RCC 7860 (cell line): ENCODE data around the gene SPATA20.

Experiments
- DNase-seq: peaks from one replicate; pipeline ENCODE4 v3.0.0-alpha.2; 2015; ENCODE audit warnings: low spot score
- FAIRE-seq: peaks from 2 replicates; lab custom pipeline; 2012; peaks lifted over from hg19 to GRCh38; lab: Jason Lieb, UNC

SPATA20 gene

DNA sequence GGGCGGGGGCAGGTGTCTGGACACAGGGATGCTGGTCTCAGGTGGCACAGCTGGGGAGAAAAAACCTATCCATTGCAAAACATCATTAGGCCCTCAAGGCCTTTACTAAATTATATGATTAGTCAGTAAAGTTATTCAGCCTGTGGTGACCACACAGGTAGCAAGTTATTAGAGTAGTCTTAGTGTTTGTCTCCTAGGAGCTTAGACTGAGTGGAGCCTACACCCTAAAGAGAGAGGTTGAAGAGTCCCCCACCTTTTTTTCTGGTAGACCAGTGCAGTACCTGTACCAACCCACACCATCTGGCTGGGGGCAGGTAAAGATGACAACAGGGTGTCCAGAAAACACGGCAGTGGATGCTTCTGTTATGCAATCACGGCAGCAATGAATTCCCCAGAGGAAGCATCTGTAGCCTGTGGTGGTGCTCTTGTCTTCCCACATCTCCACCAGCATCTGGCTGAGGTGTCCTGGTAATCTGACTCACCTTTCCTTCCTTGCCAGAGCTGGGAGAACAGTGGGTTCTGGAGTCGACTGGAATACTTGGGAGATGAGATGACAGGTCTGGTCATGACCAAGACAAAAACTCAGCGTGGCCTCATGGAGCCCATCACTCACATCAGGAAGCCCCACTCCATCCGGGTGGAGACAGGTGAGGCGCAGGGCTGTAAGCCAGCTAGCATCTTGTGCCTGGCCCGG is 27.7 kb upstream of the SPATA20 start:
- no peak for FAIRE-seq

DNA sequence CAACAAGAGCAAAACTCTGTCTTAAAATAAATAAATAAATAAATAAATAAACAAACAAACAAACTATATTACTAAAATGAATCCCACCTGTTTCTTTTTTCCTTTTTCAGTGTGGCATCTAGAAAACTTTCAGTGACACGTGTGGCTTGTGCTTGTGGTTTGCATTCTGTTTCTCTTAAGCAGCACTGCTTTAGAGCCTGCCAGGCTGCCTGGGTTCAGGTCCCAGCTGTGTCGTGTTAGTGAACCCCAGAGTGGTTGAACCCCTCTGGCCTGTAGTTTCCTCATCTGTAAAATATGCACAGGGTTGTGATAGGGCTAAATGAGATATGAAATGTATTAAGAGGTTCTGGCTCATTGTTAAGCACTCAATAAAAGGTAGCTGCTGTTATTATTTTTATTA is 26.5 kb upstream of the SPATA20 start:
- DNase-seq (no peak), FAIRE-seq (no peak)

More for the DNA sequence above, 27.7 kb upstream of the SPATA20 start:
- no peak for DNase-seq

DNA sequence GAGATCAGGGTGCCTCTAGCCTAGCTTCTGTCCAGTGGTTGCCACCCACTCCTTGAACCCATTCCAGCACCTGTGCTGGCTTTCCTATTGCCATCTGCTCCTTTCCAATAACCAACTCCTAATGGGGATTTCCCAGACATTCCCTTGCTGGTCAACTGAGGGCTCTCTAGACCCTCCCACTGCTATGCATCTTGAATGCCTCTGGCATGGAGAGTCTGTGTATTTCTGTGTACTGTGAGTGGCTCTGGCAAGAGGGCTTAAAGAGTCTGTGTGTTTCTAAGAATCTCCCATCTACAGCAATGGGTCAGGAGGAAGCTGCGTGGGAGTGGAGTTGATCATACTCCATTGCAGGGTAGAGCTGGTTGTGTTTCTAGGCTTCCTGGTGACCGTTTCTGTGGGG is 25.5 kb upstream of the SPATA20 start:
- FAIRE-seq: no peak

DNA sequence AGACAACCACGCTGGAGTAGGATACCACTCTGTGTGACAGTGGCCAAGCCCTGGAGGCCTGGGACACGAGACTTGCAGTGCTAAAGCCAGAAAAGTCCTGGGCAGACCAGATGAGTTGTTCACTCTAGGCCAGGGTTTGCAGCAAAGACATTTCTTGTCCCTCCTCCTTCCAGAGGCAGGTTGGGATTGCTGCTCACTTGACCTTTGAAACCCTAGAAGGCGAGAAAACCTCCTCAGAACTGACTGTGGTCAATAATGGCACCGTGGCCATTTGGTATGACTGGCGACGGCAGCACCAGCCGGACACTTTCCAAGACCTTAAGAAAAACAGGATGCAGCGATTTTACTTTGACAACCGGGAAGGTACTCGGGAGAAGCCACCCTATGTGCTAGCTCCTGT is 24.2 kb upstream of the SPATA20 start:
- FAIRE-seq (no peak), DNase-seq (no peak)

More for the DNA sequence above, 25.5 kb upstream of the SPATA20 start:
- DNase-seq: no peak

DNA sequence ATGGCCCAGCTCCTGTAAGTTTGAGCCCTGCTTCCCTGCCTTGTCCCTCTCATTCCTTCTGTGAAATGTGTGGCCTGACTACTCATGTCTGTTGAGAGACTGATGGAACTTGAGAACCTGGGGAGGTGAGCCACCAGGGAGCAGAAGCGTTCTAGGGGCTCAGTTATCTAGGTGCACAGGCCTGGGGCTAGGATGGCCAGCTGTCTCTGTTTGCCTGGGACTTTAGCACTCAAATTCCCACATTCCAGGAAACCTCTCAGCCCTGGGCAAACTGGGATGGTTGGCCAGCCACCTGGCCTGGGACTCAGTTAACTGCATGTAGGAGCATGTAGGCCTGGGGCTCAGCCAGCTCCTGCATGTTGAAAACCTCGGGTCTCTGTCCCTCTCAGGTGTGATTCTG is 23.8 kb upstream of the SPATA20 start:
- DNase-seq (no peak), FAIRE-seq (no peak)

DNA sequence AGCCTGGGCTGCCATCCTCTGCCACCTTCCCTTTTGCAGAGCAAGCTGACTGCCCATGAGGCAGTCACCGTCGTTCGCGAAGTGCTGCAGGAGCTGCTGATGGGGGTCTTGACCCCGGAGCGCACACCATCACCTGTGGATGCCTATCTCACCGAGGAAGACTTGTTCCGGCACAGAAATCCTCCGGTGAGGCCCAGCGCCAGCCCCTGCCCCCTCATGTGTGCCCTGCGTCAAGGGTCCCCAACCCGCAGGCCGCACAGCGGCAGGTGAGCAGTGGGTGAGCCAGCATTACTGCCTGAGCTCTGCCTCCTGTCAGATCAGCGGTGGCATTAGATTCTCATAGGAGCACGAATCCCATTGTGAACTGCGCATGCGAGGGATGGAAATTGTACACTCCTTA is 22.1 kb upstream of the SPATA20 start:
- DNase-seq (no peak), FAIRE-seq (no peak)

DNA sequence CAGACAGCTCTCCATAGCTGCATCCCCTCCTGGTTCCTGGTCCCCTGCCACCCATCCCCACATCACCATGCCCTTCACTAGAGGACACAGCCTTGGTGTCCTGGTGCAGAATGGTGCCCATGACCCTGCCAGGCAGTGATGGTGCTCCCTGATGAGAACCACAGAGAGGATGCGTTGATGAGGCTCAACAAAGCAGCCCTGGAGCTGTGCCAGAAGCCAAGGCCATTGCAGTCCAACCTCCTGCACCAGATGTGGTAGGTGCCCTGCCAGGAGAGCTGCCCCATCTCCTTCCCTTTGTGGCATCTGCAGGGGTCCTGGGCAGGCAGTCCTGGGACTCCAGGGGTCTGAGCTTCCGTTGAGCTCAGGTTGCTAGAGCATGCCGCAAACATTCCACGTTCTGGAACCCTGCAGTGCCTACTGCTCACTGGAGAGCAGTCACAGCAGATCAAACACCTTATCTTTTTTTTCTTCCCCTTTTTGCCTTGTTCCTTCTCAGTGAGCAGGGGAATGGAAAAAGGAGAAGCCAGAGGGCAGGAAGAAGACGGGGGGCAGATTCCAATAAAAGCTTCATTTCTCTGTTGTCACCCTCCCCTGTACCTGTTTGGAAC is 19.7 kb upstream of the SPATA20 start:
- DNase-seq (no peak), FAIRE-seq (no peak)

DNA sequence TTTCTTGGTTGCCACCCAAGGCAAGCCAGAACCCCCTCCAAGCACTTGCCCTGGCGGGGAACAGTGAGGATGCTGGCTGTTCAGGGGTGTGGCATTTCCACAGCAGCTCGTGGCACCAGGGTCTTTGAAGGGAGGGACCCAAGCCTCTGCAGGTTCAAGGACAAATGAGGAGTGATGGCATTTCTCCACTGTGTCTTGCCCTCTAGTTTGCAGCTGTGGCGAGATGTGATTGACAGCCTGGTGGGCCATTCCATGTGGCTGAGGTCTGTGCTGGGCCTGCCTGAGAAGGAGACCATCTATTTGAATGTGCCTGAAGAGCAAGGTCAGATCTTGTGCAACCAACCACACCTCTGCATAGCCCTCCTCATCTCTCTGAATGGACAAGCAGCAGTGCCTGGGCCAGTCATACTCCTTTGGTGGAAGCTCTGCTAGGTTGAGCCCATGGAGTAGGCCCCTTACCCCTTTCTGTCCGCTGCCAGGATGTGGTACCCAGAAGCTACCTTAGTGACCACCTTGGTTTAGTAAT is 19.0 kb upstream of the SPATA20 start:
- DNase-seq (no peak), FAIRE-seq (no peak)

DNA sequence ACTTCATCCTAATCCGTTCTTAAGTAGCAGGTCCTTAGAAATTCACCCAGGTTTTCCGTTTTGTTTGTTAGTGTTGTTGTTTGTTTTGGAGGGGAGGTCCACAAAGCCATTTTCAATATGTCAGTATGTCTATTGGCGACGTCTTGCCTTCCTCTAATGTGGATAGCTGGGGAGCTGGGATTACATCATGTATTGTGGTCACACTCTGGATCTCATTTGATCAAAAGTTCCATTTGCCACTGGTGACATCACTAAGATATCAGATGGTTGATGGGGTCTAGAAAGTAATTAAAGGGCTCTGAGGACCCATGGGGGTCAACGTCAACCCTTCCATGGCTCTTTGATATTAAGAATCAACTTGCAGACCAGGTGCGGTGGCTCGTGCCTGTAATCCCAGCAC is 17.1 kb upstream of the SPATA20 start:
- FAIRE-seq (no peak), DNase-seq (no peak)

DNA sequence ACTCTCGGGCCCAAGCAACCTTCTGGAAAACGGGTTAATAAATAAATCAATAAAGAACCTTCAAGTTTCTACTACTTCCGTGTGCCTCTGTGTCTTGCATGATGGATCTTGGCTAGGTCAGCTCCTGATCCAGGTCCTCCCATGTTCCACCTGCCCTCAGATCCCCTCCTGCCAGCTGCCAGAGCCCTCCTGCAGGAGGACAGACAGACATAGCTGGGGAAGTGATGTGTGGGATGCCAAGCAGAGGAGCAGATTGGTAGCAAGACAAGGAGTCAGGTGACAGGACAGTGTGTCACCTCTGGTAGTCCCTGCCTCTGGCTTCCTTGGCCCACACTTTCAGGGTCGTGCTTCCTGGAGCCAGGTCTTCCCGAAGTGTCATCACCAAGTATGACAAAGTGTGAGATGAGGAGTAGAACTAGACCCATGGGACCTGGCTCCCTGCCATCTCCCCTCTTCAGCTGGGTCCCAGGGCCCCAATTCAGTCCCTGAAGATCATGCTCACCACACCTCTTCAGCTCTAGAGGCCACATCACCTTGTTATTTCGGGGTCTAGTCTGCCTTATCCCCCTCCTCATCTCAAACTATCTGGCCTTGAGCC is 15.4 kb upstream of the SPATA20 start:
- DNase-seq (no peak), FAIRE-seq (no peak)

DNA sequence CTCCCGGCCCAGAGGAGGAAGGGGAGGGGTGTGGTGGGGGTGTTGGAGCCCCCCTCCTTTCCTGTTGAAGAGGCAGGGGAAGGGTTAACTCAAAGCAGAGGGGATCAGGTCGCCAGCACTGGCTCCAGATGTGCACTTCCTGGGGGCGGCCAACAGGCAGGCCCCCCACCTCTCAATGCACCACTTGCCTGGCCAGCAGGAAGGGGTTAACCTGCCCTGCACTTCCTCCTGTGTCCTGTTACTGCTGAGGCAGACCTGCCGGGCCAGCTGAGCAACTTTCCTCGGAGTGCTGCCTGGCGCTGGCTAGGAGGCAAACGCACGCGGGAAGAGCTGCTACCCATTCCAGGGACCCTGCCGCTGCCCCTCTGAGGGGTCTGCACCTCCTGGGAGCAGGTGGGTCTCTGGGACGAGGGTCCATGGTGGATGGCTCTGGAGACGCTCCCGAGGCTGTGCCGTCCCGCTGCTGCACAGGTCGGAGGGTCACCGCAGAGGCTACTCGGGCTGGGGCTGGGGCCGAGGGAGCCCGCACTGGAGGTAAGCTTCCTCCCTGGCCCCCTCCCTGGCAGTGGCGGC is 14.4 kb upstream of the SPATA20 start, which contains the start of gene EPN3:
Gene EPN3 (plus strand): TSS at position 284 of the 573 bp plus-strand sequence. CDS start 3,822 bp downstream, outside the sequence.
- DNase-seq: no peak
- FAIRE-seq: no peak

DNA sequence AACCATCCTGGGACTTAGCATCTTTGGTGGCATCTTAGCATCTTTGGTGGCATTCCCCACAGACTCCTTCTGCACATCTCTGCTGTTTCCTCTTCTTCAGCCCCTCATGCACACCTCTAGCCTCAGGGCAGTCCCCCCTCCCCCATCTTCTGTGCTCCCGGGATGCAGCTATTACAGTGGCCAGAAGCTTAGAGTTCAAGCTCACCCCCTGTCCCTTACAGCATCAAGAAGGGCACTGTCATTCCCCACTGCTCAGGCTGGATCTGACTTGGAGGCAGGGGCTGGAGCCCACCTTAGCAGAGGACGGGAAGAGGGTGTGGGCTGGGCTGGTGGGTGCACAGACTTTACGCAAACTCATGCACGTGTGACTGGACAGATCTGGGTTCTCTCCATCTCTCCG is 13.8 kb upstream of the SPATA20 start:
- FAIRE-seq: no peak

DNA sequence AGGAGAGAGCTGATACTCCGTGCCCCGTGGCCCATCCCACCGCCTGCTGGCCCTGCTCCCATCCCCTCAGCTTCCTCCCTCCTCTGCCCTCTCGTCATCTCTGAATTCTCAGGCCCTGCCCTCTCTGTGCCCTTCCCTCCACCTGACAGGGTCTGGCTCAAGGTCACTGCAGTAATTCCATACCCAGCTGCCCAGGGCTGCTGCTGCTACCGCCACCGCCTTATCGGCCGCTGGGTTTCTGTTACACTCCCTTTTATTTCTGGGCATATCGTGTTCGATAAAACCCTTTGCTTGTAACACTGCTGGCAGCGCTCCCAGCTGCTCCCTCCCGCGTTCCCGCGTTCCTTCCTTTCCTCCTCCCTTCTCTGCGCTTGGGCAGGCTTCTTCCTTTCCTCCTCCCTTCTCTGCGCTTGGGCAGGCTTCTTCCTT is 13.2 kb upstream of the SPATA20 start:
- no peak for FAIRE-seq

More for the DNA sequence above, 13.8 kb upstream of the SPATA20 start:
- no peak for DNase-seq

DNA sequence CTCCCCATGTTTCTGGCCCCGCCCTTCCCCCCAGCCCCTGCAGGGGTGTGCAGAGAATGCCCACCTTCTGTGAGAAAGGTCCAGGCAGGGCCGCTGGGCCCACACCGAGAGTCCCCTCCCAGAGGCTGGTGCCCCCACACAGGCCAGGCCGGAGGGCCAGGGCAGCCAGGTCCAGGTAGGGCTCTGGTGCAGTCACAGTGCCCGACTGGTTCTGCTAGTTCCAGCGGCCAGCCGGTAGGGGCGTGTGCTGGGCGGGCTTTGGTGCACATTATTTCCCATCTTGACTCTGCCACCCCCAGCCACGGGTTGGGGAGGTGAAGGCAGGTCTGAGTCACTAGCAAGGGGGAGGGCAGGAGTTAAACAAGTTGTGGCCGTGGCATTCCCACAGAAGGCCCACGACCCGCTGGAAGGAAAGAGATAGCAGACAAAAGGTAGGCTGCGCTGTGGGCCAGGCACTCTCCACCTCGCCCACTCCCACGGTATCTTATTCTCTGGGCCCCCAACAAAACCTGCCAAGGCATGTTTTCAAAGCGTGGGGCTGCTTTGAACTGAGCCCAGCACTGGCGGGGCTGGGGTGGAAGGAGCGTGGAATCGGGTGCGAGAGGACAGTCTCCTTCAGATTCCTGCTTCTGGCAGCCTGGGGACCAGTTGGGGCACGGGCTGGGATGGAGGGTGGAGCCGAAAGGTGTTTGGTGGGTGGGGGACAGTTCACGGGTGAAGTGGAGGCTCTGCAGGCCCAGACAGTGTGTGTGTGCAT is 12.6 kb upstream of the SPATA20 start:
- DNase-seq (peak; percentile 16), FAIRE-seq (no peak)

More for the DNA sequence above, 13.2 kb upstream of the SPATA20 start:
- DNase-seq: no peak

DNA sequence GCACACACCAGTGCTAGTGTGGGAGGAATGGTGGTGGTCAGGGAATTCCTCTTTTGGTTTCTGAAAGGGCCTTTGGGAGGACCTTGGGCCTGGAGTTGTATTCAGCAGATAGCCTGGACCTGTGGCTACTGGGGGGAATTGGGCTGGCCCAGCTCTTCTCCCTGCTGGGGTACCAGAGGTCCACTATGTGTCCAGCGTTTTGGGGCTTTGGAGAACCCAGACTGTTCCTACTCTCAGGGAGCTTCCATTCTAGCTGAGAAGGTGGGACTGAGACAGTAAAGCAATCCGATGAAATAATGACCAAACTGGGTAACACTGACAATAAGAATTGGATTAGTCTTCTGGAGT is 12.0 kb upstream of the SPATA20 start:
- no peak for FAIRE-seq
- DNase-seq: no peak

DNA sequence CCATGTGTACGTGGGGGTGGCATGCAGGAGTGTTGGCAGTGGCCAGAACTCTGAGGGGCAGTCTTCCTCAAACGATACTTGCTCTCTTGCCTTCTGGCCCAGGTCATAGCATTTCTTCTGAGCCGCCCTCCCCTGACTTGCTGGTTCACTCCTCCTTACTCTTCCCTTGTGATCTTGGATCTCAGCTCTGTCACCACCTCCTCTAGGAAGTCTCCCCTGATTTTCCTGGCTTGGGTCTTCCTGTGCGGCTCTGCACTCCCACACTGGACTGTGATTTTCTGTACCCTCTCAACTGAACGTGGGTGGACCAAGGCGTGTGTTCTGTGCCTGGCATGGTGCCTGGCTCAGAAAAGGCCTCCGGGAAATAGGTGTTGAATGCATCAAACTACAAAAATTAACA is 11.6 kb upstream of the SPATA20 start:
- FAIRE-seq (no peak), DNase-seq (no peak)

DNA sequence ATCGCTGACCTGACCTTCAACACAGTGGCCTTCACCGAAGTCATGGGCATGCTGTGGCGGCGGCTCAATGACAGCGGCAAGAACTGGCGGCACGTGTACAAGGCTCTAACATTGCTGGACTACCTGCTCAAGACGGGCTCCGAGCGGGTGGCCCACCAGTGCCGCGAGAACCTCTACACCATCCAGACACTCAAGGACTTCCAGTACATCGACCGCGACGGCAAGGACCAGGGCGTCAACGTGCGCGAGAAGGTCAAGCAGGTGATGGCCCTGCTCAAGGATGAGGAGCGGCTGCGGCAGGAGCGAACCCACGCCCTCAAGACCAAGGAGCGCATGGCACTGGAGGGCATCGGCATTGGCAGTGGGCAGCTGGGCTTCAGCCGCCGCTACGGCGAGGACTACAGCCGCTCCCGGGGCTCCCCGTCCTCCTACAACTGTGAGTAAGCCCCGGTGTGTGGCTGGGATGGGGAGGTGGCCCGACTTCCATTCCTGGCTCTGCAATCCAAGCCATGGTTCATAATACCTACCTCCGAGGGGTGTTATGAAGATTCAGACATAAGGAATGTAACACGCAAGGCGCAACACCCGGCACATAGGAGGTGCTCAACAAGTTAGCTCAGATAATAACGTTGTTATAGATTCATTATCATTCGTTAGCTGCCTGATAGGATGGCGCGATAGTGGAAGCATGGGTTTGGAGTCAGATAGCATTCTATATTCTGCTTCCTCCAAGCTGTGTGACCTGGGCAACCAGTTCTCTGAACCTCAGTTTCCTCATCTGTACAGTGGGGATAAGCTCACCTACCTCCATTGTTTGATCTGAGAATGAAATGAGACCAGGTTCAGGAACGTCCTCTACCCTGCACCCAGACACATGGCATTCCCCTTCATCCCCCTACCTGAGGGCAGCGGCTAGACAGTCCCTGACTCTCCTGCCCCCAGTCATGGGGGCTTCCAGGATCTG is 10.0 kb upstream of the SPATA20 start:
- FAIRE-seq (no peak), DNase-seq (no peak)

DNA sequence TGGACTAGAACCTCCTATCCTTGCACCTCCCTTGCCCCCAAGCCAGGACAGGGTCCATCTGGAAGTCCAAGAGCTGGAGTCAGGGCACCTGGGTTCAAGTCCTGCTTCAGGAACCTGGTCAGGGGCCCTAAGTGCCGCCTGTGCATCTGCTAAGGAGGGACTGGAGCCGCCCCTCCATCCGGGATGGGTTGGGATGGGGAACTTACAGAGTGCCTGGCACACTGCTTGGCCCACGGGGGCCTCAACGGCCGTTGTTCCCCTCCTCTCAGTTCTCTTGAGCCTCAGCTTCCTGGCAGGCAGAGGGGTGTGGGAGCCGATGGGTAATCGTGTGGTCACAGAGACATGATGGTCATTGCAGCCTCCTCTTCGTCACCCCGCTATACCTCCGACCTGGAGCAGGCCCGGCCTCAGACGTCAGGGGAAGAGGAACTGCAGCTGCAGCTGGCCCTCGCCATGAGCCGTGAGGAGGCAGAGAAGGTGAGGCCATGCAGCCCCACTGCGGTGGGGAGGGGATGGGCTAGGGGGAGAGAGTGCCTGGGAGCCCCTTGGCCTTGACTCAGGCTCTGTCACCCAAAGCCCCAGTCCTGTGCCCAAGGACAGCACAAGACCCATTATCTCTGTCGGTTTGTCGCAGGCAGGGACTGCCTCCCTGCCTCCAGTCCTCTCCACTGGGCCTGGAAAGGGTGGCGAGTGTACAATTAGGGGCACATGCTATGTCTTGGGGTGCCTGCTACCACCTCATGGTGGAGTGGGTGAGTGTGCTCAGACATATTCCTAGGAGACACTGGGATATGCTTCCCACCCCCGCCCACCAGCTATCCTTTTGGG is 9.0 kb upstream of the SPATA20 start:
- FAIRE-seq (no peak), DNase-seq (no peak)
